ENCODE results near the gene PRKN.

DNA sequence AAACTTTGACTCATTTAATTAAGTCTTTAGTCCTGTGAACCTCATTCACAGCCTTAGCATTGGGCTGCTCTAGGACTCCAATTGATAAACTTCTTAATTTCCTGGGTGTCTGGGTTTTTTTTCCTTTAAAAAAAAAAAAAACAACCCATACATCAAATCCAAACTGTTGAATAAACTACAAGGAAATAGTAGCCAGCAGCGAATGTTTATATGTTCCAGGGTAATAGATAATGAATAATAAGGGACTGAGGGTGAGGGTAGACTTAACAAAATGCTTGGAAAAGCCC lies 890.2 kb downstream of the PRKN start:
- no peak for TF ChIP-seq FOXK2 (IDR thresholded peaks at IDR 0.05)
- TF ChIP-seq FOXA1 (IDR thresholded peaks at IDR 0.05), result no peak
- no peak for TF ChIP-seq TARDBP (IDR thresholded peaks at IDR 0.05)
- no peak for TF ChIP-seq FOXM1 (IDR thresholded peaks at IDR 0.05; ENCODE audit: borderline replicate concordance)
- no peak for TF ChIP-seq SUZ12 (IDR thresholded peaks at IDR 0.05)
- TF ChIP-seq BHLHE40 (IDR thresholded peaks at IDR 0.05; ENCODE audit: borderline replicate concordance), result no peak

Data from HEK293T (cell line).